ENCODE data around the gene C1orf35.

GRCh38 chr1:228092342-228093049 is 10.6 kb downstream of the C1orf35 start:
- TF ChIP-seq POLR2A (IDR thresholded peaks at IDR 0.05; ENCODE audit: control extremely low read depth in 1 of 2, low read depth in 2 of 2, low read length in 2 of 2) (no peak), BACH1 (IDR thresholded peaks at IDR 0.05; ENCODE audit: low read length) (no peak), CHD1 (IDR thresholded peaks at IDR 0.05; ENCODE audit: low read depth, low read length) (no peak), SP1 (IDR thresholded peaks at IDR 0.05; ENCODE audit: low read depth, low read length) (no peak), BRCA1 (IDR thresholded peaks at IDR 0.05; ENCODE audit: low read depth, low read length) (no peak), CHD2 (IDR thresholded peaks at IDR 0.05; ENCODE audit: low read length) (no peak)
